ENCODE results near the gene TTLL3. TPM values are rescaled to one million over a fixed set of nuclear protein-coding genes. Genes with fewer than 3 reads are reported as not detected.

Gene TTLL3
- total and polyA plus RNA-seq, 4 experiments from 2014 or later: 3.0 to 91.7 (median 43.6) TPM

DNA sequence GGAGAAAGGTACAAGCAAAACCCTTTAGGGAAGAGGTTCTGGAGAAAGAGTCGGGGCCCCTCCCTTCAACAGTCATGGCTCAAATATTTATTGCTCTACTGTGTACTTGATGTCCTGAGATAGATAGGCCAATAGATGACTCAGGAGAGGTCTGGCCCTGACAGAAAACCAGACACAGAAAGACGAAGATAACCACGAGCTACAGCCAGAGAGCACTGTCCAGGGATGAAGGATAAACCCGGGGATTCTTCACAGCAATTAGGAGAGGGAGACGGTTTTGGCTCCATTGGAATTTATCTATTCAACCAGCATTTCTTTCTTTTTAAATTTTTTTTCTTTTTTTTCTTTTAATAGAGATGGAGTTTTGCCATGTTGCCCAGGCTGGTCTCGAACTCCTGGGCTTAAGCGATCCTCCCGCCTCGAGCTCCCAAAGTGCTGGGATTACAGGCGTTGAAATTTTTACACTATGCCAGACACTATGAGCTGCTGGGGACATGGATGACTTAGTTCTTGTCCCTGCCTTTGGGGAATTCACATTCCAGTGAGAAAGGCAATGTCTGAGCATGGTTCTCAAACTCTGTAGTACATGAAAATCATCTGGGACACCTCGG, 74.6 kb downstream of the TTLL3 start:
- Histone ChIP-seq H3K4me3 (ENCODE audit: low read length in 2 of 2) (no peak overlapping the region), H3K9me3 (ENCODE audit: control insufficient read depth in 1 of 2, low read length in 2 of 2) (no peaks in the 10 kb centered on the region), H3K4me1 (ENCODE audit: insufficient read depth, low read length) (peaks cover under 1% of the 10 kb centered on the region), H3K27me3 (ENCODE audit: insufficient read depth, low read length) (no peaks in the 10 kb centered on the region), H3K27ac (ENCODE audit: low read depth, low read length) (no peak overlapping the region), H3K36me3 (ENCODE audit: insufficient read depth, low read length) (no peaks in the 10 kb centered on the region)
- intact Hi-C loops (cut with micrococcal nuclease): no loop called here
- Mint-ChIP-seq H3K4me3 (no peak overlapping the region), H3K9me3 (no peaks in the 10 kb centered on the region), H3K27me3 (peaks cover 0 to 2% of the 10 kb centered on the region in 2 donors), H3K36me3 (no peaks in the 10 kb centered on the region), H3K27ac (no peak overlapping the region), H3K4me1 (peaks cover 0 to 2% (median 0%) of the 10 kb centered on the region in 4 donors)
- no peak for DNase-seq
- ChIA-PET CTCF (ENCODE audit: partially characterized antibody) (interaction anchor here (0.8 to 1.6 kb wide), 2 partner anchors 30 to 450 kb away, joined by 3 read pairs; no protein-coding TSS in a partner anchor), POLR2A (ENCODE audit: partially characterized antibody) (no interaction called here)

Other genes with a start within 250 kb of the TTLL3 start
- gene MTMR14, start 160.8 kb upstream of the TTLL3 start, total RNA-seq: 10 to 100 TPM; 75.9 to 78.1 TPM
- 10 to 100 TPM; 51.5 to 88.1 TPM for gene MTMR14, start 160.8 kb upstream of the TTLL3 start, polyA plus RNA-seq
- gene CPNE9, start 106.4 kb upstream of the TTLL3 start, total RNA-seq: under 1 TPM; 0.58 to 0.64 TPM
- gene CPNE9, start 106.4 kb upstream of the TTLL3 start, polyA plus RNA-seq: not detected
- gene BRPF1, start 78.5 kb upstream of the TTLL3 start, total RNA-seq: 10 to 100 TPM; 40.4 to 40.5 TPM
- gene BRPF1, start 78.5 kb upstream of the TTLL3 start, polyA plus RNA-seq: 10 to 100 TPM in 1 of 2 donors, 1 to 10 TPM in 1; 3.0 to 23.3 TPM
- 10 to 100 TPM; 40.4 to 46.9 TPM for gene OGG1, start 60.3 kb upstream of the TTLL3 start, total RNA-seq
- 10 to 100 TPM; 29.2 to 31.5 TPM for gene OGG1, start 60.3 kb upstream of the TTLL3 start, polyA plus RNA-seq
- gene CAMK1, start 40.3 kb upstream of the TTLL3 start, total RNA-seq: 1 to 10 TPM; 2.1 to 2.6 TPM
- 1 to 10 TPM; 3.5 to 5.8 TPM for gene CAMK1, start 40.3 kb upstream of the TTLL3 start, polyA plus RNA-seq
- 10 to 100 TPM; 37.6 to 41.4 TPM for gene TADA3, start 17.8 kb upstream of the TTLL3 start, total RNA-seq
- gene TADA3, start 17.8 kb upstream of the TTLL3 start, polyA plus RNA-seq: 10 to 100 TPM; 35.3 to 54.6 TPM
- gene ARPC4, start 17.2 kb upstream of the TTLL3 start, total RNA-seq: 100 to 1,000 TPM; 164 to 168 TPM
- gene ARPC4, start 17.2 kb upstream of the TTLL3 start, polyA plus RNA-seq: 100 to 1,000 TPM; 235 to 287 TPM
- 10 to 100 TPM; 63.3 to 67.6 TPM for gene RPUSD3, start 33.7 kb downstream of the TTLL3 start, total RNA-seq
- gene RPUSD3, start 33.7 kb downstream of the TTLL3 start, polyA plus RNA-seq: 10 to 100 TPM; 55.2 to 68.4 TPM
- not detected for gene CIDEC, start 70.0 kb downstream of the TTLL3 start, total RNA-seq
- not detected for gene CIDEC, start 70.0 kb downstream of the TTLL3 start, polyA plus RNA-seq
- 10 to 100 TPM; 26.5 to 29.1 TPM for gene JAGN1, start 80.3 kb downstream of the TTLL3 start, total RNA-seq
- 10 to 100 TPM; 40.8 to 48.3 TPM for gene JAGN1, start 80.3 kb downstream of the TTLL3 start, polyA plus RNA-seq
- gene IL17RE, start 92.6 kb downstream of the TTLL3 start, total RNA-seq: 1 to 10 TPM; 1.5 to 2.4 TPM
- 1 to 10 TPM in 1 of 2 donors, under 1 TPM in 1; 0.65 to 1.6 TPM for gene IL17RE, start 92.6 kb downstream of the TTLL3 start, polyA plus RNA-seq
- gene IL17RC, start 106.8 kb downstream of the TTLL3 start, total RNA-seq: under 1 TPM; 0.61 to 0.81 TPM
- 1 to 10 TPM; 5.9 to 8.4 TPM for gene IL17RC, start 106.8 kb downstream of the TTLL3 start, polyA plus RNA-seq
- 10 to 100 TPM; 47.7 to 58.2 TPM for gene CRELD1, start 123.6 kb downstream of the TTLL3 start, total RNA-seq
- 10 to 100 TPM; 17.3 to 28.2 TPM for gene CRELD1, start 123.6 kb downstream of the TTLL3 start, polyA plus RNA-seq
- 1 to 10 TPM; 8.2 to 9.8 TPM for gene PRRT3, start 142.1 kb downstream of the TTLL3 start, total RNA-seq
- gene PRRT3, start 142.1 kb downstream of the TTLL3 start, polyA plus RNA-seq: 1 to 10 TPM; 2.9 to 4.6 TPM
- gene EMC3, start 176.6 kb downstream of the TTLL3 start, total RNA-seq: 10 to 100 TPM; 33.4 to 37.9 TPM
- 10 to 100 TPM; 76.5 to 76.8 TPM for gene EMC3, start 176.6 kb downstream of the TTLL3 start, polyA plus RNA-seq
- gene FANCD2, start 216.2 kb downstream of the TTLL3 start, total RNA-seq: 10 to 100 TPM; 28.1 to 28.3 TPM
- 1 to 10 TPM; 5.3 TPM for gene FANCD2, start 216.2 kb downstream of the TTLL3 start, polyA plus RNA-seq

Data from CD4-positive, alpha-beta memory T cell (primary cell).